Stimulated activated CD4-positive, alpha-beta T cell treated with anti-CD3 and anti-CD28 coated beads, TNF-alpha, amount 100 ng/mL, for 24 hours (primary cell): ENCODE results near the gene GRID1.

ENCODE experiments used
- DNase-seq, 3 experiments: peaks; one replicate each; pipeline ENCODE4 v3.0.0-alpha.2; 2020; ENCODE audit warnings: low read depth in 3 of 3

The GRID1 gene

GRCh38 chr10:85619832-85620231 lies 746.8 kb downstream of the GRID1 start:
- DNase-seq, result no peak

- no peak for DNase-seq
Observed at GRCh38 chr10:85618841-85619240, 747.8 kb downstream of the GRID1 start.

DNA sequence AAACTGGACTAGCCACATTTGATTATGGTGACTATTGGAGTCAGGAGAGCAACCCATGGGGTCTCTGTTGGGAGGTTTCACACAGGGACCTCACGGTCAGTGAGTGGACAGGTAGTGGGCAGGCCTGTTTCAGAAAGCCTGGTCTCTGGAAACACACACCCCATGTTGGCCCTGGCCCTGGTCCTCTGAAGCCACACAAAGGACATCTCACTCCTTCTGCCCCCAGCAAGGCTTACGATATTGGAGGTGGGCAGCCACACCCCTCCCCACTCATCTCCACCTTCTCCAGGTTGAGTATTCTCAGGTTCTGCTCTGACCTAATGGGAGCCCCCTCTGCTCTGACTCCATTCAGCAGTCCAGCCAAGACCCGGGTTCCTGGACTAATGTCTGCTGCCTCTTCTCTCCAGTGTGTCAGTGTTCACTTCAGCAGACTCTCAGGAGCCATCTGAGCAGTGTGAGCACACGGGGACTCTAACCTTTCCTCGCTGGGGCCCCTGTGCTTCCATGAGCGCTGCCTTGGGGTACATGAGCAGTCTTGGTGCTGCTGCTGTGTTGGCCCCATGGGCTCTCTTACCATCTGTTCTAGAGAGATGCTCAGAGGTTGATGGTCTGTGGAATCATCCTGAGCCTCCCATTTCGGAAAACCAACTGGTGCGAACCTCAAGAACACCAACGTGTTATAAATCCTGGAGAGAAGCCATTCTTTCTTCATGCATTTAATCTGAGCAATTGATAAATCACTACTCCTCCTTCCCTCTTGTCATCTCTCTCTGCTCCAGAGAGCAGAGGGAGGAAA lies 748.6 kb downstream of the GRID1 start:
- no peak for DNase-seq

- no peak for DNase-seq
Observed at GRCh38 chr10:85615556-85615955, 751.0 kb downstream of the GRID1 start.

- DNase-seq, result no peak
Observed at GRCh38 chr10:85614981-85615380, 751.6 kb downstream of the GRID1 start.

GRCh38 chr10:85614566-85614965 lies 752.0 kb downstream of the GRID1 start:
- no peak for DNase-seq

- no peak for DNase-seq
Observed at GRCh38 chr10:85613391-85613790, 753.2 kb downstream of the GRID1 start.

- DNase-seq, result no peak
Observed at GRCh38 chr10:85612833-85613232, 753.8 kb downstream of the GRID1 start.

DNA sequence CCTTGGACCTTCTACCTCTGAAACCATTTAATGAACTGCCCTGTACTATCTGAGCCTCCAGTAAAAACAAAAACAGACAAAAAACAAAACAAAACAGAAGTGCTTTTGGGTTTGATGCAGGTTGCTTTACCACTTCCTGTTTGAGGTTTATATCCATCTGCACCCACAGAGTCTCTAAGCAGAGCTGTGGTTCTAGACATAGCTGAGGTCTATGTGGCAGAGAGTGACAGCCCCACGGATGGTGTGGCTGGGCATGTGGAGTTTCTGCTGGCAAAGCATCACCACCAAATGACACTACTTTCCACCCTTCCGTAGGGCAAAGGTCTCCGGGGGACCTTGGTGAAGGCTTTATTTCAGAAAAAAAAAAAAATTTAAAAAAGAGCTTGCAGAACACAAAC lies 754.2 kb downstream of the GRID1 start:
- peak in 1 of 3 experiments; percentile 6 for DNase-seq

DNA sequence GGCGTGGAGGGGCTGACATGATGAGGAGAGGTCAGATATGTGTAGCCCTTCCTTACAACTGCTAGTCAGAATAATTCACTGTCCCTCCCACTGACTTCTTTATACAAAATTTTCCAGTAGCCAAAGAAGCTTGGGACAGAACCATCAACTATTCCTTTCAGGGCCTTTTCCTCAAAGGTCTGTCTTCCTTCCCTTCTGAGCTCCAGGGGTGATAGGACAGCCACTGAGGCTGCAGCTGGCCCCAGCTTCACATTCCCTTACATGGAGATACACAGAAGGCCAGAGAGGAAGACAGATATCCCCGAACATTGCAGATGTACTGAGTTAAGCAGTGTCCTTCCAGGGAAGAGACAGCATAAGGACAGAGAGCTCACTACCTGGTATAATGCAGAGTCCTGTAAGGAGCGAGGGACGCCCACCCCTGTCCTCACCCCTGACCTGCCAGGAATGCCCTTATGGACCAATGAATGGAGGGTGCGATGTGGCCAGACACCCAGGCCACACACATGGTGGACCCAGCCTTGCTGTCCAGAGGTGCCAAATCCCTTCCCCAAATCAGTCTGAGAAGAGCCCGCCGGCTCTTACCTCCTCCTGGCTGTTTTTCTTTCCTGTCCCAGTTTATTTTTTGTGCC lies 754.7 kb downstream of the GRID1 start:
- DNase-seq, result no peak

DNA sequence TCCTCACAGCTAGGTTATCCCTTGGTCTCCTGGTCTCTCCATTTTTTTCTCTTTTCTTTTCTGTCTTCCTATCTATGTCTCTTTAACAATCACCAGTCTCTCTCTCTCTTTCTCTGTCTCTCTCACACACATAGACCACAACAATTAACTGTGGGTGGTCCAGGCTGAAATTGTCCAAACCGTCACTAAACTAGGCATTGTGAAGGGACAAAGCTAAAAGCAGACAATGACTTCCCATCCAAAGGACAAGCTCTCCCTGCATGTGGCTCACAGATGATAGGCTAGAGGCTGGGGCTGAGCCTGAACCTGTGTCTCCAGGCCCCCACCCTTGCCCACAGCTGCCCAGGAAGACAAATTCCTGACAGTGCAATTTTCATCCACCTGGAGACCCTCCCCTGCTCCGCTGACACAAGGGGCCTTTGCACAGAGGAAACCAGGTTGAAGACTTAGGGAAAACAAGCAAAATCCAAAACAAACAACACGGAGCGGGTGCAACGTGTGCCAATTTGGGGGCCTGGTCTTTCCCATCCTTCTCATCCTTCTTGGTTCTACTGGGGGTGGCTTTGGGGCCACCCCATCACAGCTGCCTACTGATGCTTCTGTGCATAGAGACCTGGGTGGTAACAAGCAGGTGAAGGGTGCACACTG lies 755.4 kb downstream of the GRID1 start:
- no peak for DNase-seq

- DNase-seq, result no peak
Observed at GRCh38 chr10:85610381-85611092, 756.1 kb downstream of the GRID1 start.

DNA sequence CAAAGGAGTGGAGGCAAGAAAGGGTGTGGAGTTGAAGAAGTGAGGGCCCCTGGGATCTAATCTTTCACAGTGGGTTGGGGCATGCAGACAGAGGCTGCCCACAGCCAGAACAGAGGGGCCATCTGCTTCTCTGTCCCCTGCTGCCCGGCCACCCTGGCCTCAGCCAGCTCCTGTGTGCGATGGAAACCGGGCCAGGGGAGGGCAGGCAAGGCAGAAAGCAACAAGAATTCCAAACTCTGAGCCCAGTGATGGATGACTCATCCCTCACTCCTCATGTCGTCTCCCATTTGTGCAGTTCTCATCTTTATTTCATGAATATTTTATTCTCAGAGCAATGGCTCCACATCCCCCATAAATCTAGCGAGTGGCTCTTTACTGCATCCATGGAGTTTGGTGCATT lies 757.1 kb downstream of the GRID1 start:
- no peak for DNase-seq

GRCh38 chr10:85608706-85609105 lies 757.9 kb downstream of the GRID1 start:
- no peak for DNase-seq

DNA sequence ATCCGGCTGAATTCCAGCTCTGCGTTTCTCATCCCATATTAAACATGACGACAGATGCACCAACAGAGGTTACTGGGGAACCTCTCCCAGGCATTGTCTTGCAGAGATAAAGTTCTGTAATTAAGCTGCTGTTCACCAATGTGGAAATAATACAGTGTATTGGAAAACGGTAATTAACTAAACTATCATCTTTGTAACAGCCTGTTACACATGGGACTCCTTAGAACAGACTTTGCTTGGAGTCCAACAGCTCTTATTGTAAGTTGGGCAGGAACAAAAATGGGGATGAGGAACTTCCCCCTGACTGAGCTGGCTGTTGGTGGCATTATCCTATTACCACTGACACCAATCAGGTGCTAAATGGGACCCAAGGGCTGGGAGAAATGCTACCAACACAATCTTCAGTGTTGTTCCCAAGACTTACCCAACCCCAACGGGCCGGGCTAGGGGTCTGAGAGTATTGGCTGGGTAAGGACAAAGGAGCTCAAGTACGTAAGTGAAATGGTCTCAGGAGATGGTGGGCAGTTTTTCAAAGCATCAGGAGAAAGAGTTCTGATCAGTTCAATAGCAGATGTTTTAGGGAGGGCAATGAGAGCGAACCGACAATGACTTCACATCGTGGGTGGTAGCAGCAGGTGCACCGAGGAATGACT lies 759.4 kb downstream of the GRID1 start:
- DNase-seq, result no peak

DNA sequence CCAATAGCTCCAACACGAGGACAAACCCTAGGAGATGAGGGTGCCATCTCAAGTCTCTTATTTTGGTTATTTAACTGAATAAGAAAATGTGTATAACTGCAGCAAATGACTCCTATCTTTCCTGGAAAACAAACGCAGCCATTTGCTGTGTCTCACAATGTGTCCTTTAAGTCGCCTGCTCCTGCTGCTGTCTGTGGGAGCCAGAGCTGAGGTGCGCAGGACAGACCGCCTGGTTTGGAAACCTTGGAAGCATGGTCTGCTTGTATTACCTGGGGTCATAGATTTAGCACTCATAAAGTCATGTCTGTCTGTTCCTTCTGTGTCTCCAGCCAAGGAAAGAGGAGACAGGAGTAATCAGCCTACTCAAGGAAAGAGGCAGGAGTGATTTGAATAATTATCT lies 760.2 kb downstream of the GRID1 start:
- DNase-seq, result no peak

- DNase-seq, result no peak
Observed at GRCh38 chr10:85604884-85605283, 761.7 kb downstream of the GRID1 start.

DNA sequence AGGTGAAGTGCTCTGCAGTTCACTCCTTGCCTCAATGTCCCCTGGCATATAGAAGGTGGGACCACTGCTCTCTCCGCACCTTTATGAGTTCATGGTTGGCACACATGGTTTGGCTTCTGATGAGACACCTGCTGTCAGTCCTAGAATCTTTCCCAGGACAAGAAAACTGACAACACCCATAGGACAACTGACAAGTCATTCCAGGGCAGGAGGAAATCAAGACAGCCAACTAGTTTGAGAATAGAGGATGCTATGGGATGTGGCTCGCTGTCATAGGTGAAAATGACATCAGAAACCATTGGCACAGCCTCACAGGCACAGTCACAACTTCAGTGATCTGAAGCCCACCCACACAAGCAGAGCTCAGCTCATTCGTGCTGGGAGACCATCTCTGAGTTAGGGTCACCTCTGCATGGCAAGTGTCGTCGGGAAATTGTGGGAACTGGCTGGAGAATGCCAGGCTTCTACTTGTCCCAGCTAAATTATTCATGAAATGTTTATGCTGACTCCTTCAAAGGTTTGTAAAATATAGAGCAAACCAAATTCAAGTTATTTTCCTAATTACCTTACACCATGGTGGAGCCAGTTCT lies 762.4 kb downstream of the GRID1 start:
- DNase-seq, result no peak

- no peak for DNase-seq
Observed at GRCh38 chr10:85603151-85603940, 763.2 kb downstream of the GRID1 start.

GRCh38 chr10:85602713-85603112 lies 763.9 kb downstream of the GRID1 start:
- no peak for DNase-seq

GRCh38 chr10:85602306-85602705 lies 764.3 kb downstream of the GRID1 start:
- no peak for DNase-seq
